Colonic mucosa (tissue), 4 donors: Measurements from ENCODE around the gene SHANK3. TPM values are rescaled to one million over a fixed set of nuclear protein-coding genes. Genes with fewer than 3 reads are reported as not detected.

Source experiments
- DNase-seq: peaks from one replicate; pipeline ENCODE4 v3.0.0-alpha.2; 2020
- H3K27ac ChIP-seq: fragments of 200-600 bp; one replicate; pipeline ENCODE4 v1.8.0; 2021
- H3K27me3 ChIP-seq: fragments of 200-600 bp; one replicate; pipeline ENCODE4 v1.8.0; 2021
- H3K36me3 ChIP-seq: fragments of 200-600 bp; one replicate; pipeline ENCODE4 v1.8.0; 2021
- H3K4me1 ChIP-seq: fragments of 200-600 bp; one replicate; pipeline ENCODE4 v1.8.0; 2021; ENCODE audit warnings: mild to moderate bottlenecking
- H3K4me3 ChIP-seq: fragments of 200-600 bp; one replicate; pipeline ENCODE4 v1.8.0; 2021
- H3K9ac ChIP-seq, 2 donors: one replicate each; pipeline ENCODE4 v1.7.0; 2013; ENCODE audit warnings: control low read depth in 2 of 2, low read depth in 2 of 2, low read length in 2 of 2
- H3K9me3 ChIP-seq: fragments of 200-600 bp; one replicate; pipeline ENCODE4 v1.8.0; 2021
- CTCF ChIP-seq: fragments of 200-600 bp; IDR thresholded peaks from one replicate; pipeline ENCODE4 v1.8.0; 2022; ENCODE audit warnings: antibody characterized with exemption, mild to moderate bottlenecking
- intact Hi-C: fragments of 100-400 bp; cut with DNase I; formaldehyde crosslinking; loops from one replicate; pipeline ENCODE4 v1.14.1; 2022
- total RNA-seq, 2 donors: library from RNA; stranded (reverse); fragmentation: NEBNext Ultra II Directional in 1 of 2; extraction: Animal tissue kit (Norgen Biotek cat#: 25700) in 1 of 2; gene quantifications; one replicate each; pipeline ENCODE4 v1.2.1, GENCODE V29; 2021
- donor health status: healthy.
- donor health status: DM: no; HTN: no; CAD: no.
- donor health status: DM: no; HTN: no; CAD: no.

The SHANK3 gene
- total RNA-seq, 2 donors from 2014 or later, result 3.6 to 4.3 TPM

GRCh38 chr22:50701076-50701419 is 28.4 kb downstream of the SHANK3 start:
- no peak overlapping the region for H3K27ac ChIP-seq
- H3K4me3 ChIP-seq, result no peak overlapping the region
- H3K4me1 ChIP-seq, result no peaks in the 10 kb centered on the region
- no peaks in the 10 kb centered on the region for H3K36me3 ChIP-seq
- no peaks in the 10 kb centered on the region for H3K27me3 ChIP-seq
- H3K9ac ChIP-seq, result no peak overlapping the region
- TF ChIP-seq CTCF, result no peak
- no peak for DNase-seq
- H3K9me3 ChIP-seq, result no peaks in the 10 kb centered on the region
- intact Hi-C loops, result no loop called here

GRCh38 chr22:50701428-50702154 is 29.0 kb downstream of the SHANK3 start:
- no peak for DNase-seq
- Histone ChIP-seq H3K9ac (no peak overlapping the region), H3K27me3 (no peaks in the 10 kb centered on the region), H3K27ac (no peak overlapping the region), H3K4me1 (no peaks in the 10 kb centered on the region), H3K9me3 (no peaks in the 10 kb centered on the region), H3K4me3 (no peak overlapping the region), H3K36me3 (no peaks in the 10 kb centered on the region)
- intact Hi-C loops, result no loop called here
- no peak for TF ChIP-seq CTCF

- no peaks in the 10 kb centered on the region for H3K36me3 ChIP-seq
Observed at GRCh38 chr22:50702261-50702671, 29.6 kb downstream of the SHANK3 start.

GRCh38 chr22:50702821-50703725 is 30.4 kb downstream of the SHANK3 start:
- H3K27me3 ChIP-seq, result no peaks in the 10 kb centered on the region
- H3K4me3 ChIP-seq, result no peak overlapping the region
- intact Hi-C loops, result no loop called here
- H3K9me3 ChIP-seq, result no peaks in the 10 kb centered on the region
- no peak overlapping the region for H3K9ac ChIP-seq
- no peak for TF ChIP-seq CTCF
- no peak overlapping the region for H3K27ac ChIP-seq
- no peak for DNase-seq
- H3K4me1 ChIP-seq, result no peaks in the 10 kb centered on the region
- no peaks in the 10 kb centered on the region for H3K36me3 ChIP-seq

More at GRCh38 chr22:50702261-50702671, 29.6 kb downstream of the SHANK3 start:
- no peaks in the 10 kb centered on the region for H3K9me3 ChIP-seq
- no peak for DNase-seq
- no peak overlapping the region for H3K9ac ChIP-seq
- H3K4me1 ChIP-seq, result no peaks in the 10 kb centered on the region
- intact Hi-C loops, result no loop called here
- no peaks in the 10 kb centered on the region for H3K27me3 ChIP-seq
- TF ChIP-seq CTCF, result no peak
- H3K27ac ChIP-seq, result no peak overlapping the region
- no peak overlapping the region for H3K4me3 ChIP-seq

- intact Hi-C loops, result no loop called here
- no peak overlapping the region for H3K27ac ChIP-seq
- H3K27me3 ChIP-seq, result no peaks in the 10 kb centered on the region
- H3K4me3 ChIP-seq, result no peak overlapping the region
- no peaks in the 10 kb centered on the region for H3K9me3 ChIP-seq
- no peak overlapping the region for H3K9ac ChIP-seq
- no peaks in the 10 kb centered on the region for H3K4me1 ChIP-seq
- no peaks in the 10 kb centered on the region for H3K36me3 ChIP-seq
- no peak for DNase-seq
- TF ChIP-seq CTCF, result no peak
Observed at GRCh38 chr22:50703726-50704509, 31.3 kb downstream of the SHANK3 start.
